HT-29 (cell line): Measurements from ENCODE around the gene FLT3LG. TPM values are rescaled to one million over a fixed set of nuclear protein-coding genes. Genes with fewer than 3 reads are reported as not detected.
"Not testable (repeated sequence)": the region's sequence is repeated elsewhere in the genome, so short reads cannot be mapped to it uniquely, and the experiment has no call there.

Source experiments
- DNase-seq: peaks from one replicate; pipeline ENCODE4 v3.0.0-alpha.2; 2015; ENCODE audit warnings: low spot score
- total RNA-seq: library from RNA; depleted of rRNA; stranded (reverse); fragments of >200 nt; shearing (Covaris generic); gene quantifications from 2 replicates; pipeline ENCODE4 v1.2.3, GENCODE V29; 2014

FLT3LG gene
- total RNA-seq, 1 experiment from 2014 or later: 2.1 TPM

GRCh38 chr19:49461130-49461529 is 12.9 kb upstream of the FLT3LG start:
- DNase-seq: not testable (repeated sequence)

- DNase-seq: no peak
These were observed 12.4 kb upstream of the FLT3LG start for GRCh38 chr19:49461656-49462055.

GRCh38 chr19:49462492-49462891 is 11.5 kb upstream of the FLT3LG start:
- DNase-seq: no peak

GRCh38 chr19:49463960-49464740 is 9.9 kb upstream of the FLT3LG start:
- DNase-seq: no peak

- DNase-seq: no peak
These were observed 8.6 kb upstream of the FLT3LG start for GRCh38 chr19:49465371-49465770.

- no peak for DNase-seq
These were observed 5.8 kb upstream of the FLT3LG start for GRCh38 chr19:49468199-49468598.

GRCh38 chr19:49468746-49469447 is 5.1 kb upstream of the FLT3LG start:
- peak; percentile 50 for DNase-seq

GRCh38 chr19:49469828-49470614 is 4.0 kb upstream of the FLT3LG start:
- no peak for DNase-seq

GRCh38 chr19:49470615-49470978 is 3.4 kb upstream of the FLT3LG start:
- no peak for DNase-seq

GRCh38 chr19:49472936-49473335 is 1.1 kb upstream of the FLT3LG start:
- DNase-seq: no peak

- DNase-seq: not testable (repeated sequence)
These were observed 531 bp upstream of the FLT3LG start for GRCh38 chr19:49473501-49473867.

GRCh38 chr19:49474542-49474924 is 518 bp downstream of the FLT3LG start:
- no peak for DNase-seq

GRCh38 chr19:49475191-49475917 is 1.3 kb downstream of the FLT3LG start:
- no peak for DNase-seq

- peak; percentile 64 for DNase-seq
These were observed 2.2 kb downstream of the FLT3LG start for GRCh38 chr19:49475995-49476880.

- DNase-seq: no peak
These were observed 6.1 kb downstream of the FLT3LG start for GRCh38 chr19:49479975-49480628.

GRCh38 chr19:49481020-49481683 is 7.1 kb downstream of the FLT3LG start:
- no peak for DNase-seq

GRCh38 chr19:49486232-49486631 is 12.2 kb downstream of the FLT3LG start:
- DNase-seq: no peak

- DNase-seq: no peak
These were observed 12.8 kb downstream of the FLT3LG start for GRCh38 chr19:49486710-49487276.
